Stimulated activated CD4-positive, alpha-beta T cell treated with anti-CD3 and anti-CD28 coated beads, Interleukin-1b, Interleukin-23, amount 100 ng/mL, for 4 hours (primary cell): ENCODE results near the gene HEMK1.
A peak's percentile ranks its signal among the peaks of the same experiment; 100 is the strongest.

Experiments
- DNase-seq, 2 donors: peaks; one replicate each; pipeline ENCODE4 v3.0.0-alpha.2; 2020; ENCODE audit warnings: low read depth in 2 of 2

Gene HEMK1, protein sequence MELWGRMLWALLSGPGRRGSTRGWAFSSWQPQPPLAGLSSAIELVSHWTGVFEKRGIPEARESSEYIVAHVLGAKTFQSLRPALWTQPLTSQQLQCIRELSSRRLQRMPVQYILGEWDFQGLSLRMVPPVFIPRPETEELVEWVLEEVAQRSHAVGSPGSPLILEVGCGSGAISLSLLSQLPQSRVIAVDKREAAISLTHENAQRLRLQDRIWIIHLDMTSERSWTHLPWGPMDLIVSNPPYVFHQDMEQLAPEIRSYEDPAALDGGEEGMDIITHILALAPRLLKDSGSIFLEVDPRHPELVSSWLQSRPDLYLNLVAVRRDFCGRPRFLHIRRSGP

DNA sequence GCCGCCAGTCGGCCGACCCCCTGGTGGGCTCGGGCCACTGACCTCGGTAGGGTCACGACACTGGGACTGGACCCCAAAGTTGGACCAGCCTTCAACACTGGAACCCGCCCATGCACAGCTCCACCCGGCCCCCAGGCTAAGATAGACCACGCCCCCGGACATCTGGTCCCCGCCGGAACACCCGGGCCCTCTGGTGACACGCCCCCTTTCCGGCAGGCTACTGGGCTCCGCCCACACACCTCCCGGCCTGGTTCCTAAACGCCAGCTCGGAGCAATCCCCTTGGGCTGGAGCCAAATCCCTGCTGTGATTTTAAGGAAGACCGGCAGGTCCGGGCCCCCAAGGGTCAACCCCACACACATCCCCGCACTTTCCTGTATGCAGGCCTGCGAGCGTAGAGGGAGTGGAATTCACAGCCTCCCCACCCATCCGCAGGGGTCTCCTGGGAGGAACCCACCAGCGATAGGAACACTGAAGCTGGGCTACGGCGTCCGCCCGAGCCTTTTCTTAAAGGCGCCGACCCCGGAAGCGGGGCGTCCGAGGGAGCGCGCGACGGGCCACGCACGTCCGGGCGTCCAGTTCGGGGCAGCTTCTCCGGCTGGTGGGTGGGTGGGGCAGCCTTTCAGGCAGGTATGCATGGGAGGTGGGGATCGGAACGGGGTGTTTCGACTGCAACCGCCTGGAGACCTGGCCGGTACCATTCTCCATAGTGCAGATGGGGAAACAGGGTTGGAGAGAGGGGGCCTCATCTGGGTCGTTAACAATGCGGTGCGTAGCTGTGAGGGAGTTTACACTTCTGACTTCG, at the start of gene HEMK1:
Gene HEMK1 (plus strand): TSS at position 576 of the 803 bp plus-strand sequence. CDS start 1,583 bp downstream, outside the sequence.
- peak; percentile 85 to 90 for DNase-seq

DNA sequence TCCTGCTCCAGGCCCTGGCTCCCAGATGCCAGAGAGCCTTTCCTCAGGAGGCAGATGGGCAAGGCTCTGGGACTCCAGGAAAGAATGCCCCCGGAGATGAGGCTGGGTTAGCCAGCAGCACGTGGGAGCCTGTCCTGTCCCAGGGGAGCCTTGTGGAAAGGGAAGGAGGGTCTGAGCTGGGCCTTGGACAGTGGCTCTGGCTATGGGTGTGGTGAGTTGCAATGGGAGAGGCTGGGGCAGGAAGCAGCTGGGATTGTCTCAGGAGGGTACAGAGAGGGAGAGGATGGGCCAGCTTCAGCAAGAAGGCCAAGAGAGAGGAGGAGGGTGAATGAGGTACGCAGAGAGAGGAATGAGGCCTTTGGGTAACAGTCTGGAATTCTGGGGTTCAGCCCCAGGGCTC, 48.5 kb upstream of the HEMK1 start:
- no peak for DNase-seq

DNA sequence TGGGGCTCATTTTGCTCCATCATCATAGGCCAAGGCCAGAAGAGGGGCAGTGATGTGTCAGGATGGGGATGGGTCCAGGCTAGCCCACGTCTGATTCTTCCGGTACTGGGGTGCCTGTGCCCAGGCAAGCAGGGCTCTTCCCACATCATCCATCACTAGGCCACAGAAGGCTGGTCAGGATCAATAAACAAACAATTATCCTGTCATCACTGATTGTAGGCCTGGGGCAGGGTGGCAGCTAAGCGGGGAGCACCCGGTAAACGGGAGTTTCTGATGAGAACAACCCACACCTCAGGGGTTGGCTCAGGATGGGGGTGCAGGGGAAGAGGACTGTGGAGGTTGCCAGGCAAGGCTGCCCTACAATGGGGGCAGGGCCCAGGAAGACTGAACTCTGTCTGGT, 47.8 kb upstream of the HEMK1 start:
- no peak for DNase-seq

DNA sequence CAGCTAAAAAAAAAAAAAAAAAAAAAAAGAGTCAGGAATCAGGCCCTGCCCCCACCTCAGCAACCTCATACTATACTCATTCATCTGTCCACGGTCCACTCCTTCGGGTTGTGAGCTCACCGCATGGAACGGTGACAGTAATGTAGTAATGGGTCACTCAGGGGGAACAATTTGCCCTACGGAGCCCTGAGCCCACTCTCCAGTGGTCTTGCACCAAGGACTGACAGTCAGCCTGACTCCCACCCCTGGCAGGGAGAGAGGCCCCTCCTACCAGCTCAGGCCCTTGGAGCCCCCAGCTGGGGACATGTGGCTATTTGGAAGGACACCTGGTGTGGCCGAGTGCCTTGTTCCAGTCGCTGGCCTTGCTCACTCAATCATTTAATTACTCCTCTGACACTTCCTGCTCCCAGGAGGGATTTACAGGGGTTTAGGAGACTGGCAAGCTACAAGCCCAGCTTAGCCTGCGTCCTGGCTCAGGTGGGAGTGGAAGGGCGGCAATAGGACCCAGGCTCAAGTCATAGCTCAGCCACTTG, 46.0 kb upstream of the HEMK1 start:
- no peak for DNase-seq

DNA sequence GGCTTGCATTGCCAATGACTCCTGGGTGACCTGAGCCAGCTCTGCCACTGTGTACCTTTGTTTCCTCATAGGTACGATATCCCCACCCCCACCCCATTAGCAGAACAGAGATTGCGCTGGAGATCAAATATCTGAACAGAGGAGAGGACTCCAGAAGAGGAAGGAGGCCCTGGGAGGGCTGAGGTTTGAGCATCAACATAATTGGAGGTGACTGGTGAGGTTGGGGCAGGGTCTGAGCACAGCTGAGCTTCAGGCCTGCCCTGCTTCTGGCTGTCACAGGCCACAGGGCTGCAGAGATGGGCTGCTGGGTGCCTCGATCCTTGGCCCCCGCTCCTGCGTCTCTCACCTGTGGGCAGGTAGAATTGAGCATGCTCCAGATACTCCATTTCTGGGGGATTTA, 44.6 kb upstream of the HEMK1 start:
- DNase-seq = no peak

DNA sequence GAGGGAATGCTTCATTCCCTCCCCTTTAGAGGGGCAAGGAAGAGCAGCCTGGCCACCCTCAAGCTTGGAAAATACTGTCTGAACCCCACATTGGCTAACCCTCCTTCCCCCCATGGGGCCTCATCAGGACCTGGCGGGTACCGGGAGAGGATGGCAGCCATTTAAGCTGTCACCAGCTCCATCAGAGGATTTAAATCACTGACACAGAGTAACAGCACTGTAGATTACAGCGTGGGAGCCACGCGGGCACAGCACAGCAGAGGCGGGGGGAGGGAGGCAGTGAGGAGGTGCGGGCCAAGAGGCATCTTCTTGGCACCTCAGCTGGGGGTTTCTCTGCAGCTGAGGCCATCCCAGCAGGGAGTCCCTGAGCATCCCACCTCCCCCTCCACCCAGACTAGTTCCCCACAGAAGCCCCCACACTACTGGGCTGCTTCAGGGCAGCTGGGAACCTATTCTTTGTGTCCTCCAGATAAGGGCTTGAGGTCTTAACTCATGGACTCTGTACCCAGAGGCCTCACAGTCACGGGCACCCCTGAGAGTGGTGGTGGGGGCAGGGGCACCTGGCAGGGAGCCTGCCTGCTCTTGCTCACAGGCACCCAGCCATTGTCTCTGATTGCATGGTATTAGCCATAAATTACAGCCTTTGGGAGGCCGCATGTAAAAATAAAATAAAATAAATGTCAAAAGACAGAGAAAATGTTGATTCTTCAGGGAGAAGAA, 44.0 kb upstream of the HEMK1 start:
- DNase-seq = no peak

DNA sequence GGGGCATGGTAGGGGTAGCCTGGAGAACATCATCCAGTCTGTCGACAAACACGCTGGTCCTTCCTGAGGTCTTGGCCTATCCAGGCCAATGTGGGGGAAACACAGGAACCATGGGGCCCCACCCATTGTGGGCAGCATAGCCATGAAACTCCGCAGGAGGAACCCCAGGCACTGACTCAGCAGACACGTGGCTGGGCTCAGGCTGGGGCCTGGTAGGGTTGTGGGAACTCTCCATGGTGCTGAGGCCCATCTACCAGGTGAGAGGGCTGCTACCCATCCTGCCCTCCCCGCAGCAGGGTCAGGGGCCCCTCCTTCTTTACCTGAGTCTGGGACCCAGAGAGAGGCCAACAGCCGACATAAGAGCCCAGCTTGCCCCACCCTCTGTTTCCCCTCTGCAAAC, 43.3 kb upstream of the HEMK1 start:
- DNase-seq = peak; percentile 15 to 46

DNA sequence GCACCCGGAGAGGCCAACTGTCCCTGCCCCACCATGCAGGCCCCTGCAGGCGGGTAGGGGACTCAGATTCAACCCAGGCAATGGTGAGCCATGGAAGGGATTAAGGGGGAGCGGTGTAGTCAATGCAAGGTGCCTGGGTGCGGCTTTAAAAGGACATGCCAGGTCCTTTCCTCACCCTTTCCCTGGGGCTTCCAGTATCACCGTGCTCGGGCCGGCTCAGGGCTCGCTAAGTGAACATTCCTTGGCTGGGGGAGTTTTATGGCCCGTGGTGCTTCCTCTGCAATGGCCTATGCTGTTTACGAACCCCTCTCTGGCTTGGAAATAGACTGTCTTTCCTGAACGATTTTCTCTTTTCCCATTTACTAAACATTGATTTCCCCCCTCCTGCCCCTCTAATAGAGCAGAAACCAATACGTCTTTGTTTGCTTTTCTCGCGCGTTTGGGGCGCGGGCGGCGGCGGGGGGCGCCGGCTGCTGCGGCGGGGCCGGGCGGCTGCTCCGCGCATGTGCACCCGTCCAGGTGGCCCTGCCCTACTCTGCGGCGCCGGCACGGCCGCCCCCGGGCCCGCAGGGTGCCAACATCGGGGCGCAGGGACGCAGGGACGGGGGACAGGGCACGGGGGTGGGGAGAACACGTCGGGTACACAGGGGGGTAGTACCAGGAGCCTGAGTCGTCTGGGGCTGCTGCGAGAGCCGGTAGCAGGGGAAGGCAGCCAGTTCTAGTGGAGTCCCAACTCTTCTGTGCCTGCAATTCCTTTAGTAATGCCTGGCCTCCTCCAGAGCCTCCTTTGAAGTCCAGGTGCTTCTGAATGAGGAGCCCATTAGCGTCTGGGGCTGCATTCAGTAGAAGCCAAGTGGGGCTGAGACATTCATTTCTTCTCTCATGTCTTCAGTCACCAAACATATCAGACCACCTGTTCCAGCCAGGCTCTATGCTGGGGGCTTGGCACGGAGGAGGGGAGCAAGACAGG, 39.0 kb upstream of the HEMK1 start:
- DNase-seq = no peak

DNA sequence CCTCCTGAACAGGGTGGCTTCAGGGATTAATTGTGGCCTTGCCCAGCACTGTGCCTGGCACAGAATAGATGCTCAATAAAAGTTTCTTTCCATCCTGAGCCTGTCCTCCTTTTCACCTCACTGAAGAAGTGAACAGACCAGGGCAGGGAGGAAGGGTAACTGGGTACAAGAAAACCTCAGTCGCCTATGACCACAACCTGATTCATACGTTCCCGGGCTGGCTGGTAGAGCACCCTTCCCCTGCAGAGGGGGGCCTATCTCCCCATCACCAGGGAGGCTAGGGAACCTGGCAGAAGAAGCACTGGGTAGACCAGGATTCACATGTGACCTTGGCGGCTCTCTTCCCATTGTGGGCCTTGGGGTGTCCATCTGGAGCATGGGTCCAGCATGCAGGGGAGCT, 38.1 kb upstream of the HEMK1 start:
- DNase-seq = no peak

DNA sequence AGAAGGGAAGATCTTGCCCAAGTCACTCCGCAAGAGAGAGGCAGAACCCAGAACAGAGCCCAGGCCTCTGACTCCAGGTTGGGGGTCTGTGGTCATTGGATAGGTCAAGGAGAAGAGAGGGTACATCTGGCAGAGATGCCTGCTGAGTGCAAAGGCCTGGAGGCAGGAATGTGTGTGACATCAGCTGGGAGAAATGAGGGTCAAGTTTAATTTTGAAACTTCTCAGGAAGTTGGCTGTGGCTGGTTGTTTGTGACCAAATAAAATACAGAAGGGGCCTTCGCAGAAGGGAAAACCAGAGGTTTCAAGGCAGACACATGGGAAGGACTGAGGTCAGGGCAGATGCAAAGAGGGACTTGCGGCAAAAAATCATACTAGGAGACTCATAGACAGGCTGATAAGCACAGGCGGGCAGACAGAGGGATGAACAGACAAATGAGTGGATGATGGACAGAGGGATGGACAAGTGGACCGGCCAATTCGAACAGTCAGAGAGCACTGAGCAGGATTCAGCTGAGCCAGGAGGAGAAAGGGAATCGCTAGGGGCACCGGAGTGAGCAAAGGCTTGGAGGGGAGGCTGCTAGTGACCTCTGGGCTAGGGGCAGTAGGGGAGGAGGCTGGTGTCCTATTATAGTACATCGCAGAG, 37.1 kb upstream of the HEMK1 start:
- no peak for DNase-seq

DNA sequence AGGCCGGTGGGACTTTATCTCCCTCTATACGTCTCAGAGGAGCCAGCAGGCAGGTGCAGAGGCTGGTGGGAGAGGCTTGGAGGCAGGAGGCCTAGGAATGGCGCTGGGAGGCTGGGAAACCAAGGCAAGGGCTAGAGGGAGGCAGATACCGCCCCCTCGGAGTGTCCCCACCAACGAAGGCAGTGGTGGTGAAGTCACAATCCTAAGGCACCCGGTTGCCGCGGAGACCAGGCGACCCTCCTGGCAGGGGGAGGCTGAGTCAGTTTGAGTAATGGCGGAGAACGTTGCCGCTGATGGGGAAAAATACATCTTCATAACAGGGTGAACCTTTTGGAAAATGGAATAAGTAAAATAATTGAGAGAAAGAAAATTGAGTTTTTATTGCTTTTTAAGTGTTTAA, 36.0 kb upstream of the HEMK1 start:
- no peak for DNase-seq

DNA sequence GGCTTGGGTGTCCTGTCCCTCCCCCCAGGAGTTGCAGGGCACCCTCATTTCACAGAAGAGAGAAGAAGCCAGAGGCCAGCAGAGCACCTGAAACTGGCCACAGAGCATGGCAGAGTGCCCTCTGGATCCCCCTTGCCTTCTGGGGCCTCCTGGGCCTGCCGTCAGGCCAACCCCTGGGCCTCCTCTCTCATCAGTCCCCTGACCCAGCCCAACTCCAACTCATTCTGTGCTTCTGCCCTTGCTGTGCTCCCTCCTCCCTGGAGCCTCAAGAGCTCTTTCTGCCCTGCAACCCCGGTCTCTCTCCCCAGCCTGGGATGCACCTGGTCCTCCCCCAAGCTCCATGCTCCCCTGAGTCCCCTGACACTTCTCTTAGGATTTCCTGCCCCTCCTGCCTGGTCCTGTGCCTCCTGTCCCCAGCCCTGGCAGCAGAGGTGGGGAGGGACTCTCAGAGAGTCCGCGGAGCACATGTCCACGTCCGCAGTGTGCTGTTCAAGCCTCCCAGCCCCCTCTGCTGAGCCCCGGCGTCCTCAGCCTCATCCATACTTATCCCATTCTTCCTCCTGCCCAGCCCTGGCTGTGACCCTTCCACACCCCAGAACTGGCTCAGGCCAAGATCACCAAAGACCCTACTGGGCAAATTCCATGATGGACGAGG, 35.4 kb upstream of the HEMK1 start:
- DNase-seq = no peak

DNA sequence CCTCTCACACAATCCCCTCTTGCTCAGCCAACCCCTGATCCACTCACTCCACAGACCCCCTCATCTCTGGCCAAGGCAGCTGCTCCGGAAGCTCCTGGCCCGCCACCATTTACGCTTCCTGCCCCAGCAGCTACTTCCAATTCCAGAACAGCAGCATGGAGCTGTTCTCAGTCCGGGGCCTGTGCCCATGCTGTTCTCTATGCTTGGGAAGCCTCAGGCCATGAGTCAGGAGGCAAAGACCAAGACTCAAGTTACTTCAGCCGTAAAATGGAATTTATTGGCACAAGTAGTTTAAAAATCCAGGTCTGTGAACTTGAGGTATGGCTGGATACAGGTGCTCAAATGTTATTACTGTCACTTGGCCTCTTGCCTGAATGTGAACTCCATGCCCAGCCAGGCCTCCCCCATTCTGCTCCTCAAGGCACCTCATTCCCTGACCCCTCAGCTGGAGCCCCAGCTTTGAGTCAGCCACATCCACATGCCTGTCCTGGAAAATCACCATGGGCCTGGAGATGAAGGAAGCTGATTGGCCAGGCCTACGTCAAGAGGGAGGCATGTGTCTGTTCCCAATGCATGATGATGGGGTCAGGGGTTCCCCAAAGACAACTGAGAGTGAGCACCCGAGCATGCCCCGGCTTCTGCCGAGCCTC, 34.5 kb upstream of the HEMK1 start:
- DNase-seq = no peak

DNA sequence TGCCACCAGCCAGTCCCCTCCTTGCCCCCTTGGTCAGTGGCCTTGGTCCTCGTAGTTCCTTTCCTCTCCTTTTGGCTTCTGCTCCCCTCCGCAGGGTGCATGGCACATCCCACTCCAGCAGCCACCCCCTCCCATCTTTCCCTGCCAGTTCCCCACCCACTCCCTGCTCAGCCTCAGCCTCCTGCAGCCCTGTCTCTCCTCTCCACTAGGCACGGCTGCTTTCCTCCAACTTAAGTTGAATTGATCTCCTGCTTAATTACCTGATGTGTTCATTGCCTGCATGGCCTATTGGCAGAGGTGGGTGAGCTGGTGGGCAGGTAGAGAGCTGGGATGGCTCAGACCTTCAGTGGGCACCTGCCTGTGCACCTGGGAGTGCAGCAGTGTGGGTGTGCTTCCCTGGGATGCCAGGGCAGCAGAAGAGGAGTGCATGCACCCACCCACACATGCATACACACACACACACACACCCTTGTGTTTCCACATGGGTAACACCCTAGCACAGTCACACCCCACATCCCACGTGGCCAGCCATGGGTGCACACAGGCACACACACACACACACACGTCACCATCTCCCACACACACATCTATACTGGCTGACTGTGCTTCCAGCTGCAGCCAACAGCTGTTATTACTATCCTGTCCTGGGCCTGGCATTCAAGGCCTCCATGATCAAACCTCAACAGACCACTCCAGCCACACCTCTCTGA, 32.7 kb upstream of the HEMK1 start:
- DNase-seq = no peak

DNA sequence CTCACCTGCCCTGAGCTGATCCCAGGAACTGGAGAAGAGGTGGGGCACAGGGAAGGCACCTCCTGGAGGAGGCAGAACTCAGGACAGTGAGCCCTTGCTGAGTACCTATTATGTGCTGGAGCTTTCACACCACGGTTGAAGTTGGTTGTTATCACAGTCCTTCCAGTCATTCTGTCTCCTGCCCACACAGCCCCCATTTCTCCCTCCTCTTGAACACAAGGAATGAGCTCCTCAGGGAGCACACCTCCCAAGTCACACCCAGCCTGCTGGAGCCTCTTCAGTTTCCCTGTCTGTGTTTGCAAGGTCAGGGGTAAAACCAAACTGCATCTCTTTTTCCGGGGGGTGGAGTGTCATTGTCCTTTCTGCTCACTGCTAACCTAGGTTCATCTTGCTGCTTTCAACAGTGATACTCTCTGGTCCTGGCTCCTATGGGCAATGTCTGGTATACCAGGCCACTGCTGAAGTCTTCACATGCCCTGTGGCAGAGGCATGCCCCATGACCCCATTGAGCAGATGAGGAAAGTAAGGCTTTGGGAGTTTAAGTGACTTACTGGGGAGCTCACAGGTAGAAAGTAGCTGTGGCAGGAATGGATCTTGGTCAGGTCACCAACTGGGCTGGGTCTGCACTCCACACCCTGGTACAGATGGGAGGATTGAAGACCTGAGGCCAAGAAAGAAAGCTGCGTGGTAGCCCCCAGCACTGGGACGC, 31.7 kb upstream of the HEMK1 start:
- DNase-seq = no peak

DNA sequence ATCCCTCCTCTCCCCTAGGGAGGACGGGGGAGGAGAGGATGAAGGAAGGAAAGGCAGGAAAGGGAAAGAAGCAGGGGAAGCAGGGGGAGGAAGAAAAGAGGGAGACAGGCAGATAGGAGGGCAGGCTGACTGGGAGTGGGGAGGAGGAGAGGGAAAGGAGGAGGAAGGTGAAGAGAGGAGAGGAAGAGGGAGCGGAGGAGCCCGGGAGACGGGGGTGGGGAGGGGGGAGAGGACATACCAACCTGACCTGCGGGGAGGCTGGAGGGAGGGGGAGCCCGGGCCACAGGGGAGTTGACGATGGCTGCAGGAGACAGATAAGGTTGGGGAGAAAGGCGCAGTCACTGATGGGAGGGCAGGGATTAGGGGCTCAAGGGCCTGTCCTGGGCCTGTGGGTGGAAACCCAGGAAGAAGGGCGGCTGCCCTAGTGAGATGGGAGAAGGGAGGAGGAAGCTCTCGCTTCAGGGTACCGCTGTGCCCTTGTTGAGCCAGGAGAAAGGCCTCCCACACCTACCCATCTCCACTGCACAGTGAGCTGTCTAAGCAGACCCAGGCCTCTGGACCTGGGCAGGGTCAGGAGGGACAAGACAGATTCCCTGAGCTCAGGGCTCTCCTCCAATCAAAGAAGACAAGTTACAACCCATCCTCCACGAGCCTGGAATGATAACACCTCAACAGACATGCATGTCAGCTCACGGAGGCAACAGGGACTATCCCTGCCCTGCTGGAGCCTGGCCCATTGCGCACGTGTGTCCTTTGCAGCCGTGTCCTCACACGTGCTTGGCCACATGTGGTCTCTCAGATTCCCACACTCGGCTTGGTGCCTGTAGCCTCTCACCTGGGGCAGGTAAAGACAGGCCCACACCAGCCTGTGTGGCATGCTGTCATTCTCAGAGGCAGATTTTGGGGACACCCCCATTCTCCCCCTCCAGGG, 29.7 kb upstream of the HEMK1 start:
- DNase-seq = no peak
